Endothelial cell of umbilical vein (primary cell): ENCODE measurements around the gene IGSF9. TPM values are rescaled to one million over a fixed set of nuclear protein-coding genes. Genes with fewer than 3 reads are reported as not detected.

Experiments used
- BruUV-seq: library from RNA; stranded (reverse); fragments of 400-500 nt; replicated peaks from 2 replicates; lab custom pipeline; 2021; lab: Mats Ljungman, UMichigan
- CTCF ChIA-PET: fragments of 300-600, 350-600 bp; sonication (Branson Sonifier 250); formaldehyde crosslinking; loops from one replicate; lab custom pipeline; 2021; ENCODE audit warnings: antibody characterized with exemption, inconsistent platforms; lab: Charles Lee
- POLR2A ChIA-PET: fragments of 300-600, 350-600 bp; sonication (Branson Sonifier 250); formaldehyde crosslinking; loops from one replicate; lab custom pipeline; 2021; ENCODE audit warnings: antibody characterized with exemption, inconsistent platforms; lab: Charles Lee
- DNase-seq: peaks from one replicate; pipeline ENCODE4 v3.0.0-alpha.2; 2011; ENCODE audit warnings: low read depth, low spot score
- FAIRE-seq: peaks from 2 replicates; lab custom pipeline; 2011; peaks lifted over from hg19 to GRCh38; lab: Jason Lieb, UNC
- H2AFZ ChIP-seq: 2 replicates; pipeline ENCODE4 v1.6.0; 2012; ENCODE audit warnings: low read depth, low read length, control low read depth, inconsistent platforms
- H3K27ac ChIP-seq: 2 replicates; pipeline ENCODE4 v1.5.1; 2011; ENCODE audit warnings: low read depth, mild to moderate bottlenecking, control low read depth, low read length, moderate library complexity; ENCODE audit not compliant: insufficient read depth
- H3K27me3 ChIP-seq, 2 experiments: 2 replicates each; pipeline versions ENCODE4 v1.6.0 to v1.6.1; 2011; ENCODE audit warnings: low read length in 2 of 2, mixed read lengths in 1 of 2; ENCODE audit not compliant: control insufficient read depth in 2 of 2, insufficient read depth in 2 of 2
- H3K36me3 ChIP-seq, 2 experiments: 2 replicates in 1 of 2; 3 replicates in 1 of 2; pipeline ENCODE4 v1.5.1; 2011; ENCODE audit warnings: low read length in 2 of 2, mild to moderate bottlenecking in 1 of 2, moderate library complexity in 1 of 2; ENCODE audit not compliant: control insufficient read depth in 2 of 2, insufficient read depth in 2 of 2; ENCODE audit errors: extremely low read depth in 1 of 2
- H3K4me1 ChIP-seq: 3 replicates; pipeline ENCODE4 v1.5.1; 2011; ENCODE audit warnings: mild to moderate bottlenecking, low read length; ENCODE audit not compliant: control insufficient read depth, insufficient read depth; ENCODE audit errors: extremely low read depth
- H3K4me2 ChIP-seq: 2 replicates; pipeline ENCODE4 v1.6.1; 2011; ENCODE audit warnings: low read length, control low read depth, mixed read lengths; ENCODE audit not compliant: insufficient read depth
- H3K4me3 ChIP-seq, 3 experiments: fragments of 200-600 bp in 1 of 3; sonication (generic), shearing (Covaris generic) in 1 of 3; replicated peaks in 1 of 3; 2 replicates each; pipeline ENCODE4 v1.5.1; 2011 to 2016; ENCODE audit warnings: control low read depth in 3 of 3, low read length in 3 of 3, mild to moderate bottlenecking in 2 of 3, inconsistent platforms in 1 of 3, low read depth in 1 of 3, moderate library complexity in 1 of 3; ENCODE audit not compliant: insufficient read depth in 1 of 3
- H3K79me2 ChIP-seq: 2 replicates; pipeline ENCODE4 v1.6.0; 2012; ENCODE audit warnings: low read length, inconsistent platforms; ENCODE audit not compliant: control insufficient read depth, insufficient read depth
- H3K9ac ChIP-seq: replicated peaks from 2 replicates; pipeline ENCODE3; 2011; ENCODE audit warnings: low read length, control low read depth; ENCODE audit not compliant: insufficient read depth; ENCODE audit errors: extremely low read depth
- H3K9me1 ChIP-seq: replicated peaks from 3 replicates; pipeline ENCODE4 v1.6.0; 2011; ENCODE audit warnings: mild to moderate bottlenecking, low read length; ENCODE audit not compliant: control insufficient read depth, insufficient read depth; ENCODE audit errors: extremely low read depth
- H3K9me3 ChIP-seq: replicated peaks from 2 replicates; pipeline ENCODE4 v1.5.1; 2012; ENCODE audit warnings: low read length, inconsistent platforms; ENCODE audit not compliant: control insufficient read depth, insufficient read depth
- H4K20me1 ChIP-seq: replicated peaks from 2 replicates; pipeline ENCODE3; 2011; ENCODE audit warnings: mild to moderate bottlenecking, low read length; ENCODE audit not compliant: control insufficient read depth, insufficient read depth; ENCODE audit errors: extremely low read depth
- FOS ChIP-seq: IDR thresholded peaks from 2 replicates; pipeline ENCODE4 v1.6.1; 2011; ENCODE audit warnings: mild to moderate bottlenecking, low read length, moderate library complexity, borderline replicate concordance; ENCODE audit not compliant: insufficient read depth
- JUN ChIP-seq: IDR thresholded peaks from 2 replicates; pipeline ENCODE4 v1.6.1; 2011; ENCODE audit warnings: borderline replicate concordance, low read depth; ENCODE audit not compliant: insufficient read length, insufficient read depth
- MYC ChIP-seq: IDR thresholded peaks from one replicate; pipeline ENCODE4 v1.6.1; 2011; ENCODE audit warnings: mild to moderate bottlenecking, low read depth, low read length
- POLR2A ChIP-seq: IDR thresholded peaks from 2 replicates; pipeline ENCODE4 v1.6.1; 2012; ENCODE audit warnings: low read depth, mild to moderate bottlenecking, control low read depth, low read length
- POLR2AphosphoS5 ChIP-seq: IDR thresholded peaks from 2 replicates; pipeline ENCODE4 v1.6.1; 2012; ENCODE audit warnings: low read depth, mild to moderate bottlenecking, control low read depth, low read length, moderate library complexity; ENCODE audit not compliant: insufficient read depth
- dilution Hi-C: fragments of 300-500 bp; cut with MboI; formaldehyde crosslinking; loops from one replicate; pipeline ENCODE4 v1.15.0; 2019; ENCODE audit warnings: low sequenced_read_pairs; ENCODE audit not compliant: extremely low pct_ligation_motif_present
- intact Hi-C: fragments of 100-400 bp; cut with micrococcal nuclease; formaldehyde crosslinking; loops from one replicate; pipeline ENCODE4 v1.10.0; 2022
- polyA plus RNA-seq, 4 experiments: library from polyadenylated mRNA; depleted of rRNA in 3 of 4; stranded (reverse) in 3 of 4; unstranded in 1 of 4; fragments of >200 nt; gene quantifications; 2 replicates each; pipeline versions ENCODE4 v1.2.1 to v1.2.3, GENCODE V29; 2011 to 2012; ENCODE audit warnings: missing spikeins in 1 of 4
- total RNA-seq: library from RNA; stranded (reverse); gene quantifications from 2 replicates; pipeline ENCODE4 v1.2.3, GENCODE V29; 2021

The IGSF9 gene
- total and polyA plus RNA-seq, 2 donors (not counting 3 experiments of a cell fraction or from before 2014, with no cell fraction given) = 0.15 TPM

- intact Hi-C loops (loop anchor here (5.0 kb wide), 1 partner anchor 159 kb away; the partner anchor contains the start of gene IGSF8), dilution Hi-C loops (no loop called here)
- DNase-seq (no peak), FAIRE-seq (no peak)
- ChIA-PET CTCF (interaction anchor here (0.8 to 13.3 kb wide), 4 partner anchors 14 to 806 kb away, joined by 4 to 169 read pairs (median 6); no protein-coding TSS in a partner anchor), POLR2A (no interaction called here)
- Histone ChIP-seq H3K36me3 (no peaks in the 10 kb centered on the region), H2AFZ (no peak overlapping the region), H3K79me2 (no peaks in the 10 kb centered on the region), H3K9ac (no peak overlapping the region), H3K4me1 (no peaks in the 10 kb centered on the region), H4K20me1 (no peaks in the 10 kb centered on the region), H3K27me3 (peaks cover 0 to 15% of the 10 kb centered on the region in 2 experiments), H3K27ac (no peak overlapping the region), H3K4me2 (no peak overlapping the region), H3K9me3 (no peaks in the 10 kb centered on the region), H3K4me3 (no peak overlapping the region), H3K9me1 (no peaks in the 10 kb centered on the region)
- BruUV-seq = no TSS peak
- TF ChIP-seq POLR2A = no peak
- no peak for TF ChIP-seq JUN
- no peak for TF ChIP-seq POLR2AphosphoS5
- TF ChIP-seq FOS = no peak
Observed at GRCh38 chr1:159938211-159938852, 7.1 kb downstream of the IGSF9 start.

- H3K4me2 ChIP-seq = no peak overlapping the region
- dilution Hi-C loops = no loop called here
- no peaks in the 10 kb centered on the region for H3K9me1 ChIP-seq
- no peak for TF ChIP-seq MYC
- H3K9ac ChIP-seq = no peak overlapping the region
- H3K9me3 ChIP-seq = no peaks in the 10 kb centered on the region
- no peak overlapping the region for H3K27ac ChIP-seq
- BruUV-seq = no TSS peak
- H3K27me3 ChIP-seq = peaks cover 0 to 14% of the 10 kb centered on the region in 2 experiments
- no peak overlapping the region for H3K4me3 ChIP-seq
- no peak for FAIRE-seq
- intact Hi-C loops = loop anchor here (5.0 kb wide), 1 partner anchor 160 kb away; the partner anchor contains the start of gene IGSF8
- H2AFZ ChIP-seq = no peak overlapping the region
- H4K20me1 ChIP-seq = no peaks in the 10 kb centered on the region
- ChIA-PET POLR2A (no interaction called here), CTCF (interaction anchor here (1.4 to 13.3 kb wide), 3 partner anchors 9 to 805 kb away, joined by 4 to 169 read pairs (median 6); partner anchors contain the start of gene IGSF9)
- H3K4me1 ChIP-seq = no peaks in the 10 kb centered on the region
- DNase-seq = no peak
- no peaks in the 10 kb centered on the region for H3K36me3 ChIP-seq
- no peaks in the 10 kb centered on the region for H3K79me2 ChIP-seq
Observed at GRCh38 chr1:159937054-159937750, 8.2 kb downstream of the IGSF9 start.
